Liver (tissue), 3 donors: Measurements from ENCODE around the gene DPH2.

Experiments used
- HNF4G ChIP-seq: IDR thresholded peaks from 2 replicates; pipeline ENCODE4 v1.6.1; 2016; ENCODE audit warnings: antibody characterized with exemption
- NR2F2 ChIP-seq: IDR thresholded peaks from 2 replicates; pipeline ENCODE4 v1.6.1; 2016; ENCODE audit warnings: antibody characterized with exemption
- SP1 ChIP-seq: IDR thresholded peaks from 2 replicates; pipeline ENCODE4 v1.6.1; 2018; ENCODE audit warnings: antibody characterized with exemption, mild to moderate bottlenecking
- TF ChIP-seq, protein P1 (sequence below): fragments of 150-350 bp; IDR thresholded peaks from 2 replicates; pipeline ENCODE4 v1.5.1; 2017; ENCODE audit warnings: improper control_type of control experiment, low read depth, low read length; ENCODE audit not compliant: missing input control
- TF ChIP-seq, protein P2 (sequence below): IDR thresholded peaks from 2 replicates; pipeline ENCODE4 v1.6.1; 2016; ENCODE audit warnings: antibody characterized with exemption, mild to moderate bottlenecking
- donor health status: healthy.
- donor health status: healthy.

GRCh38 chr1:43985984-43986595 is 16.3 kb downstream of the DPH2 start:
- TF ChIP-seq, protein P1, sequence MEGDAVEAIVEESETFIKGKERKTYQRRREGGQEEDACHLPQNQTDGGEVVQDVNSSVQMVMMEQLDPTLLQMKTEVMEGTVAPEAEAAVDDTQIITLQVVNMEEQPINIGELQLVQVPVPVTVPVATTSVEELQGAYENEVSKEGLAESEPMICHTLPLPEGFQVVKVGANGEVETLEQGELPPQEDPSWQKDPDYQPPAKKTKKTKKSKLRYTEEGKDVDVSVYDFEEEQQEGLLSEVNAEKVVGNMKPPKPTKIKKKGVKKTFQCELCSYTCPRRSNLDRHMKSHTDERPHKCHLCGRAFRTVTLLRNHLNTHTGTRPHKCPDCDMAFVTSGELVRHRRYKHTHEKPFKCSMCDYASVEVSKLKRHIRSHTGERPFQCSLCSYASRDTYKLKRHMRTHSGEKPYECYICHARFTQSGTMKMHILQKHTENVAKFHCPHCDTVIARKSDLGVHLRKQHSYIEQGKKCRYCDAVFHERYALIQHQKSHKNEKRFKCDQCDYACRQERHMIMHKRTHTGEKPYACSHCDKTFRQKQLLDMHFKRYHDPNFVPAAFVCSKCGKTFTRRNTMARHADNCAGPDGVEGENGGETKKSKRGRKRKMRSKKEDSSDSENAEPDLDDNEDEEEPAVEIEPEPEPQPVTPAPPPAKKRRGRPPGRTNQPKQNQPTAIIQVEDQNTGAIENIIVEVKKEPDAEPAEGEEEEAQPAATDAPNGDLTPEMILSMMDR: no peak
- TF ChIP-seq NR2F2: no peak
- no peak for TF ChIP-seq SP1
- no peak for TF ChIP-seq HNF4G
- TF ChIP-seq, protein P2, sequence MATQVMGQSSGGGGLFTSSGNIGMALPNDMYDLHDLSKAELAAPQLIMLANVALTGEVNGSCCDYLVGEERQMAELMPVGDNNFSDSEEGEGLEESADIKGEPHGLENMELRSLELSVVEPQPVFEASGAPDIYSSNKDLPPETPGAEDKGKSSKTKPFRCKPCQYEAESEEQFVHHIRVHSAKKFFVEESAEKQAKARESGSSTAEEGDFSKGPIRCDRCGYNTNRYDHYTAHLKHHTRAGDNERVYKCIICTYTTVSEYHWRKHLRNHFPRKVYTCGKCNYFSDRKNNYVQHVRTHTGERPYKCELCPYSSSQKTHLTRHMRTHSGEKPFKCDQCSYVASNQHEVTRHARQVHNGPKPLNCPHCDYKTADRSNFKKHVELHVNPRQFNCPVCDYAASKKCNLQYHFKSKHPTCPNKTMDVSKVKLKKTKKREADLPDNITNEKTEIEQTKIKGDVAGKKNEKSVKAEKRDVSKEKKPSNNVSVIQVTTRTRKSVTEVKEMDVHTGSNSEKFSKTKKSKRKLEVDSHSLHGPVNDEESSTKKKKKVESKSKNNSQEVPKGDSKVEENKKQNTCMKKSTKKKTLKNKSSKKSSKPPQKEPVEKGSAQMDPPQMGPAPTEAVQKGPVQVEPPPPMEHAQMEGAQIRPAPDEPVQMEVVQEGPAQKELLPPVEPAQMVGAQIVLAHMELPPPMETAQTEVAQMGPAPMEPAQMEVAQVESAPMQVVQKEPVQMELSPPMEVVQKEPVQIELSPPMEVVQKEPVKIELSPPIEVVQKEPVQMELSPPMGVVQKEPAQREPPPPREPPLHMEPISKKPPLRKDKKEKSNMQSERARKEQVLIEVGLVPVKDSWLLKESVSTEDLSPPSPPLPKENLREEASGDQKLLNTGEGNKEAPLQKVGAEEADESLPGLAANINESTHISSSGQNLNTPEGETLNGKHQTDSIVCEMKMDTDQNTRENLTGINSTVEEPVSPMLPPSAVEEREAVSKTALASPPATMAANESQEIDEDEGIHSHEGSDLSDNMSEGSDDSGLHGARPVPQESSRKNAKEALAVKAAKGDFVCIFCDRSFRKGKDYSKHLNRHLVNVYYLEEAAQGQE: no peak
